NCI-H128 (cell line): Measurements from ENCODE around the gene ACADS.

Experiments
- DNase-seq: peaks from one replicate; lab custom pipeline; 2025; ENCODE audit not compliant: unreplicated experiment; lab: John Stamatoyannopoulos, UW

ACADS gene

DNA sequence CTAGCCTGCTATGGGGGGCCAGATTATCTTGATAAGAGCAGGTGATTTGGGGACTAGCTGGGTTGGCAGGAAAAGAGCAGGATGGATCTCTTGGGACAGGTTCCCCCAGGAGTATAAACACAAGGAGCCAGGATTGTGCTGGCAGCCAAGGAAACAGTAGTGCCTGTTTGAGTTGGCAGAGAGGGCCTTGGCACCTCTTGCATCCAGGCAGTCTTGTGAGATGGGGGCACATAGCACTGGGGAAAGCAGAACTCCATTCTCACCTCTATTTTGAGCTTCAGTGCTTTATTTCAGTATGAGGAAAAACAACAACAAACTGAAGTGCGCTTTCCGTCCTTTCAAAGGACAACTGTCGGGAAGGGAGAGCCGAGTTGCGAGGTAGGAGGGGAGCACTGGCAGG, 24.7 kb upstream of the ACADS start:
- no peak for DNase-seq

DNA sequence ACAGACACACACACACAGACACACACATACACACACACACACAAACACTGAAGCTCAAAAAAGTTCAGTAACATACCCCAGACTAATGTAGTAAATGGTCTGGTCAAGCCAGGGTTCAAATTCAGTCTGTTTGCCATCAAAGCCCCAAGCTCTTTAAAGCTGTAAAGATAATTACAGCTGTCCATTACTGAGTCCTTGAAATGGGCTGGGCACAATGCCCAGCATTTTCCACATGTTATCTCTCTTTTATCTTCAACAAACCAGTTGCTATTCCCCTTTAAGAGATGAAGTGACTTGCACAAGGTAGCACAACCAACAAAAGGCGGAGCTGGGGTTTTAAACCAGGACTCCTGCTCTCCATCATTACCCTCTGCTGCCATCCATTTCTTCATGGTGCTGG, 23.0 kb upstream of the ACADS start:
- no peak for DNase-seq

DNA sequence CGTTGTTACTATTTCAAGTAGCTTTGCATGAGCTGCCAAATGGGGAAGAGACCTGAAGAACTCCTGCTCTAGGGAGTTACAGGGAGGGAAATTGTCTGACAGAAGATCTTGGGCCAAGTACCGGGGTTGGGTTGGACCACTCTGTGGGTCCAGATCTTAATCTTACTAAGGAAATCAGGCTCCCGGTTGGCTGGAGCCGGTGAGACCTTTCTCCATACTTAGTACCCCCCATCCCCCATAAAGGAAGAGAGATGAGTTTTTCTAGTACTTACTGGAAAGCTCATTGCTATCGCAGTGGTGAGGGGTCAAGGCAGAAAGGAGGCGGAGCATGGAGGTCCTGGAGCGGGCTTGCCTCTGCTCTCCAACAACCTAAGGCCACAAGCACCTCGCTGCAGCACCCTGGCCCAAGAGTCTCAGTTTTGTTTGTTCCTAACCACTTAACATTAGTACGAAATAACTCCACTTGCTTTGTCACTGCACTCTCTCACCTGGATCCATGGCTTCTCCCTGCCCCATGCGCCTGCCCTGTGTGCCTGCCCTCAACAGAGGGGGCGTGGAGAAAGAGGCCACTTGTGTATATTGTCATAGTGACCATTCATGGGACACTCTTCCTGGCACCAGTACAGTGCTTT, 22.2 kb upstream of the ACADS start:
- no peak for DNase-seq

DNA sequence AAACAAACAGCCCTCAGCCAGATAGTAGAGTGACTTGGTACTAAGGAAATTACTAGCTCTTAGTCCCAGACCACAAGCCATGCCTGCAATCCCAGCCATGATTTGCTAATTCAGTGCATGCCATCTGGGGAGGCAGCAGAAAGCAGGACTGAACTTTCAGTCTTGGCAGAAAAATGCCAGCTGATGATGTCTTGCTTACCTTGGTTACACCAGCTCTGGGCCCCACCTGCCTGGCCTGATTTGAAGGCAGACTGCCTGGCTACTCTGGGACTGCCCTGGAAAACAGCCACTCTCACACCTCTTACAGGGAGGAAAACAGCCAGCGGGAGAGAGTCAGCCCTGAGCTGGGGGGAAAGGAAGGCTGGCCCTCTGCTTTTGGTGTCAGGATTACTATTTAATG, 20.0 kb upstream of the ACADS start:
- DNase-seq, result no peak

DNA sequence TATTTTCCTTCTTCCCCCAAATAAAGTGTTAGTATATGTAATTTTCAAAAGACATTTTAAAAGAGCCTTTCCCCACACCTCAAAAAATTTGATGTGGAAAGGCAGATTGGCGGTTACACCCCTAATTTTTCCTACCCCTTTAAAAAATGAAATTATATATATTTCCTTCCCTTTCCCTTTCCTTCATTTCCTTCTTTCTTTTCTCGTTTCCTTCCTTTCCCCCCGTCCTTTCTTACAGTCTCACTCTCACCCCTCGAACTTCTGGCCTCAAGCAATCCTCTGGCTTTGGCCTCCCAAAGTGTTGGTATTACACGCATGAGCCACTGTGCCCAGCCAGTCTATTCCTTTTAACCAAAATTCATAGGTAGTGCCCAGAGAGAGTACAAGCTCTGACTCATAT, 19.6 kb upstream of the ACADS start:
- no peak for DNase-seq

DNA sequence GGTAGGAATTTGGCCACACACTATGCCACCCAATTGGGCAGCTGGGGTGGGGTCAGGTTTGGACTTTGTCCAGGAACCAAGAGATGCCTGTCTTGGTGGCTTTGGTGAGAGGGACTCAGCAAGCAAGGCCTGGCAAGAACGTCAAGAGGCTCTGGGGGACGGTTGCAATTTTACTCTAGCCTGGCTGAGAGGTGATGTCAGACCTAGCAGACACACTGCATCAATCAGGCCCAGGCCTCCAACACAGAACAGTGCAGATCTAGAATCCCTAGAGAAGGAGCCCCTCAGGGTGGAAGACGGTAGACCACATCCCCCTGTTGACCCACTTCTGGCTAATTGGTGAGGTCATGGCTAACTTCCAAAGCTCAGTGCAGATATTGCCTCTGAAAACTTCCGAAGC, 17.0 kb upstream of the ACADS start:
- no peak for DNase-seq

DNA sequence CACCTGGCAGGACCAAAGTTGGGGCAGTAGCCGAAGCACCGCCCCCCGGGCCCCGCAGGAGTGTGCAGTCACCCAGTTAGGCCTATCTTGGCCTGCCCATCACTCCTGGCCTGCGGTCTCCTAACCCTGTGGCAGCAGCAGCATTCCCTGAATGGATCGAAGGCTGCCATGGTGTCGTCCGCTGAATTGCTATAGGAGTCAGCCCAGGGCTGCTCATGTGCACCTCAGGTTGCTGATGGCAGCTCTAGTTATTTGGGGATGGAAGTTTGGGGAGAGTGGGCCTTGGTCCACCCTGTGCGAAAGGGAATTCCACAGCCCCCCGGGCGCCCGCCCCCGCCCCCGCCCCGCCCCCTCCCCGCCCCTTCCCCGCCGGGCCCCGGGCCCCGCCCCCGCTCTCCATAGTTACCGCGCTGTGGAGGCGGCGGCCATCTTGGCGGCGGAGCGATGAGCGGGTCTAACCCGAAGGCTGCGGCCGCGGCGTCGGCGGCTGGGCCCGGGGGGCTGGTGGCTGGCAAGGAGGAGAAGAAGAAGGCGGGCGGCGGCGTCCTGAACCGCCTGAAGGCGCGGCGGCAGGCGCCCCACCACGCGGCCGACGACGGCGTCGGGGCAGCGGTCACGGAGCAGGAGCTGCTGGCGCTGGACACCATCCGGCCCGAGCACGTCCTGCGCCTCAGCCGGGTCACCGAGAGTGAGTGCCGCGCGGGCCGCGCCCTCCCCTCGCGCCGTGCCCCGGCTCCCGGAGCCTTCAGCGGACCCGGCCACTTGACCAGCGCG, 15.4 kb upstream of the ACADS start, which contains the start of gene UNC119B:
UNC119B (plus strand) TSS at position 428 of the 774 bp plus-strand sequence; CDS start at position 445, 17 bp downstream.
- DNase-seq, result peak; percentile 19

DNA sequence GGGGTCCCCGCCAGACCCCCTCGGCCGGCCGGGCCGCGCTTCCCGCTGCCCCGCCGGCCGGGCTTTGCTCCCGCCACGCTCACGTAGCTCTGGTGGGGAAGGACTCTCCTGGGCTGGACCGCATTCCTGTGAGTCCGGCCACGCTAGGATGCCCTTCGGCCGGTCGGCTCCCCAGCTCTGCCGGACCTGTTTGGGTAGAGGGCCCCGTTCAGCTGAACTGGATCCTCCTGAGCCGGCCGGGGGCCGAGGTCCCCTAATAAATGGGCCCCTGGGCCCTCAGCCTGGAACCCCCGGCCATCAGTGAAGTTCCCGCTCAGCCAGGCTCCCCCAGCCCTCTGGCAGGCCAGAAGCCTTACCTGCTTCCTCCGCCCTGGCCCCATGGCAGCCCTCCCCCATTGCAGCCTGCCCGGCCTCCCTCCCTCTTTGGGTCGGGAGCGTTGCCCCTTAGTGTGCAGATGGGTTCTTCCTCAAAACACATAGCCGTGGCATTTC, 14.8 kb upstream of the ACADS start:
- no peak for DNase-seq

DNA sequence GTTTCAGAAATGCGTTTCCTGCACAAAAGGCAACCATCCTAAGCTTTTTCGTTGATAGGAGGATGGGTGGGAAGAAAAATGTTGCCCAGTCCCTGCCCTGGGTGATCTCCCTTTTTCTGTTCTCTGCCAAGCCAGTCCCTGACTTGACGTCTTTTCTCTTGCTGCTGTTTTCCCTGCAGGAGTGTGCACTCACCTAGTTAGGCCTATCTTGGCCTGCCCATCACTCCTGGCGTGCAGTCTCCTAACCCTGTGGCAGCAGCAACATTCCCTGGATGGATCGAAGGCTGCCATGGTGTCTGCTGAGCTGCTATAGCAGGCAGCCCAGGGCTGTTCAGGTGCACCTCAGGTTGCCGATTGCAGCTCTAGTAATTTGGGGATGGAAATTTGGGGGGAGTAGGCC, 14.2 kb upstream of the ACADS start:
- no peak for DNase-seq

DNA sequence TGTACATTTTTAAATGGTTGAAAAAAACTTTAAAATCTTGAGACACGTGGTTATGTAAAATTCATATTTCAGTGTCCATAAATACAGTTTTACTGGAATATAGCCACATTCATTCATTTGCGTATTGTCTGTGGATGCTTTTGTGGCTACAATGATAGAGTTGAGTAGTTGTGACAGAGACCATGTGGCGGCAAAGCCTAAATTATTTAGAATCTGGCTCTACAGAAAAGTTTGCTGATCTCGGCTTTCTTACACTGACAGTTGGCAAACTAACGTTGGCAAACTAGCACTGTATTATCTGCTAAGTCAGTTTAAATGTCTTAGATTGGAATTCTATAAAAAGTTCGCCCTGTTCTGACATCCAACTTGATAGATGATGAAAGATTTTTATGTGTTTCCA, 13.0 kb upstream of the ACADS start:
- DNase-seq, result no peak

DNA sequence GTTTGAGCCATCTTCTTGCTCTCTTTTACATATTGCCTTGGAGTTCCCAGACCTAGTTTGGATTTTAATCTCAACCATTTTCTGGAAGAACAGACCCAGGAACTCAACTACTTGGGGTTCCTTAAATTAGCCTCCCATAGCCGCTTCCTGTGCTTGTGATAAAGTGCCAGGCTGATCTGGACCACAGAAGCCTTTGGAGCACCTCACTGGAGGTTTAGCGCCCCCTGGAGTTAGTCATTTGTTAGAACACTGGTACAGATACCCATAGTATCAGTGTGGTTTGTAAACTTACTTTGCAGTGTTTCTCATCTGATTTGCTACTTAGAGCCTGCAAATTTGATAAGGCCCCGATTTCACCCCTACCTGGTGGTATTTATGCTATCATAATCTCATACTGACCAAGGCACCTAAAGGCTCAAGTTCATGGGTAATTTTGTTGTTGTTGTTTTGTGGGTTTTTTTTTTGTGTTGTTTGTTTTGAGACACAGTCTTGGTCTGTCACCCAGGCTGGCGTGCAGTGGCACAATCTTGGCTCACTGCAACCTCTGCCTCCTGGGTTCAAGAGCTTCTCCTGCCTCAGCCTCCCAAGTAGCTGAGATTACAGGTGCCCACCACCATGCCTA, 11.7 kb upstream of the ACADS start:
- DNase-seq, result peak; percentile 30

DNA sequence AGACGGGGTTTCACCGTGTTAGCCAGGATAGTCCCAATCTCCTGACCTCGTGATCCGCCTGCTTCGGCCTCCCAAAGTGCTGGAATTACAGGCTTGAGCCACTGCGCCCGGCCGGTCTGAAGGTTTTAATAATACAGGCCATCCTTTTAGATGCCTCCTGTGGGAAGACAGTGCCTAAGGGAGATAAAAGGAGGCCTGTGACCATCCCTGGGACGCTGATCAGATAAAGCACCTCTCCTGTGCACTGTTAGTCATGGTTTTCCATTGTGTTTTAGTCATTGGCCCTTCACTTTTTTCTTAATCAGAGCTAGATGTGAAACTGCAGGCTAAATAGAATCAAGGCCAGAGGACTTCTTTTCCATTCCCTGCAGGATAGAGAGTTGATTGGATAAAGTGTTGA, 7.6 kb upstream of the ACADS start:
- no peak for DNase-seq

DNA sequence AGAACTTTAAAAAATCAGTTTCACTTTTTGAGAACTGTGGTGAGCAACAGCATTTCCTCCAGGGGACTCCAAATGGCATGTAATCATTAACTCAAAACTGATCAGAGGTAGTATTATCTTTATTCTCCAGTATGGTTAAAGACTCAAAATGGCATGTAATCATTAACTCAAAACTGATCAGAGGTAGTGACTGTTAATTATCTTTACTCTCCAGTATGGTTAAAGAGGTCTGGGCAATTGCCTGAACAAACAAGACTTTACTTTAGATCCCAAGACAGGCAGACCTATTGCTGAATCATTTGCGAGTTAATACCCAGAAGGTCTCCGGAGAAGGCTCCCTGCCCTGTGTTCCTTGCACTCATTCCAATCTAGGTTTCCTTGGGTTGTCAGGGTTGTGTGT, 6.6 kb upstream of the ACADS start:
- no peak for DNase-seq

DNA sequence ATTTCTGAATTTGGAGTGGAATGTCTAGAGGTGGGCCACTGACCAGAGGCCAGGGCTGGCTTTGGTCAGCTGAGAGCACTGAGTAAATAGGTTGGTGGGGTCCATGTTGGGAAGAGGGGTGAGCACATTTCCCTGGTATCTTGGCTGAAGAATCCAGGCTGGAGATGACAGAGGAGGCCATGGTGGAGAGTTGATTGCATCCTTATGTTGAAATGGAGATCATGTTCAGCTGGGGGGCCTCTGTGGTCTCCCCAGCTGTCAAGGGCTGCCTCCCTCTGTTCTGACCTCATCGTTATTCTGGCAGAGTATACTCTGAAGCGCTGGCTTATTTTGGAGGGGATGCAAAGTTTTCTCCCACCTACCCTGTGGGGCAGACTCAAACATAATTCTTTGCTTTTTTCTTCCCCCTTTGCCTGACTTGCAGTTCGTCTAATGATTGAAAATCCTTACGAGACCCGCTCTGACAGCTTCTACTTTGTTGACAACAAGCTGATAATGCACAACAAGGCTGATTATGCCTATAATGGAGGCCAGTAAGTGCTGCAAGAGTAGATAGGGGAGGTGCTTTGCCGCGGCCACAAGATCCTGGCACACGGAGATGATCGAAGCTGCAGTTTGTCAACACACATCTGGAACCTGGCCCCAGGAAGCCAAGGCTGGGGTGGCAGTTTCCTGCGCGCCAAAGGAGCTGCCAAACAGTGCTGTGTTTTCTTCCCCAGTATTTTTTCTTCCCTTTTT, 6.0 kb upstream of the ACADS start:
- no peak for DNase-seq

DNA sequence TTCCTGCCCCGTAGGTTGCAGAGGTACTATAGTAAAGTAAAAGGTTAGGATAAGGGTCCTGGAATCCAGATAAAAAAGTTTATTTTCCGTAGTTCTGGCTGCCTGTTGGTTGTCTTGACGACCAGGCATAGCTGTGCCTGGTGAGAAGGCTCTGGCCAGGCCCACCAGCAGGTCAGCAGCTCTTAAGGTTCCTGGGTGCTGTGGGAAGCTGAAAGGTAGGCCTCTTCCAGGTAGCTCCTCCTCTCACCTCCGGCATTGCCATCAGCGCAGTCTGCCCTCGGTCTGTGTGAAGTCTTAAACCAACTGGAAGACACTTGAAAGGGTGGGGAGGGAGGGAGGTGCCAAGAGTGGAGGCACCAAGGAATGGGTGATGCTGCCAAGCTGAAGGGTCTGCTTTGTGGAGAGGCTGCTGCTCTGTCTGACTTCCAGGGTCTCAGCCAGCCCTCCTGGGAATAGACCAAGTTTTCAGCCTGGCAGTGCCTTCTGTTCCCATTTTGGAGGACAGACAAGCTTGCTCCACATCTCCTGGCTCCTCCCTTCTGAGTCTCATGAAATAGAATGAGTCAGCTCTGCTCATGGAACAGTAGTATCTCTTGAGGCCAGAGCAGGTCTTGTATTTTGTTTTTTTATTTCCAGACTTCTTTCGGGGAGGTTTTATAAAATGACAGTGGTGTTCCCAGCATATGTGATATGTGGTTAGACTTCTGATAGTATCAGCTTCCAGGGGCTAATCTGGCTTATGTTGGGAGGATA, 5.2 kb upstream of the ACADS start:
- DNase-seq, result no peak

DNA sequence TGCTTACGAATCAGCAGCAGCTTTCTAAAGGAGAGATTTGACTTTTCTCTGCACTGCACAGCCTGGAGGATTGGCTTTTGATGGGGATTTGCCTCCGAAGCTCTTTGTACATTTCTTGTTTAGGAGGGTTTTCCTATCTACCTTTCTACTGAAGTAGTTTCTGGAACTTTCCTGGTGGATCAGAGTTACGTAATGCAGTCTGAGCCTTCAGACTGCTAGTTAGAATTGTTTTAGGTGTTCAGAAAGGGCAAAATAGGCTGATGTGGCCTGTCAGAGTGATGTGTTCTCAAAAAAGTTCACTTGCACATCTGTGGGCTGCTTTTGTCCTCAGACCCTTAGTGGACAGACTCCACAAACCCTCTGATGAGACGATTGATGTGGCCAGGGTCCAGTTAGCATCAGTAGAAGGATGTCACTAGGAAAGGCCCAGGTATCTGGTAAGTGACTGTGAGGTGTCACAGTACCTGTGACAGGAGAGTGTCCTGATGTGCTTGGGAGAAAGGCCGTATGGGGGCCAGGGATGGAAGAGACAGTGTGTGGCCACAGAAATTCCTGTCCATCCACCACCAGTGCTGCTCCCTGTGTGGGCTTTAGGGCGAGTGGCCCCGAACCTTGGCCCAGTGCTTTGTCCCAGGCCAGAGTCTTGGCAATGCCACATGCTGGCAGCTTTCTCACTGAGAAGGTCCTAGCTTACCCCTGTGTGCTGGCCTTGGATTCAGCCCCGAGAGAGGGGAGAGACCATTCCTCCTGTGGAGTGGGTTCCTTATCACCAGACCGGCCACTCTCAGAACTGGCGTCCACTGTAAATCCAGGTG, 4.4 kb upstream of the ACADS start:
- no peak for DNase-seq

DNA sequence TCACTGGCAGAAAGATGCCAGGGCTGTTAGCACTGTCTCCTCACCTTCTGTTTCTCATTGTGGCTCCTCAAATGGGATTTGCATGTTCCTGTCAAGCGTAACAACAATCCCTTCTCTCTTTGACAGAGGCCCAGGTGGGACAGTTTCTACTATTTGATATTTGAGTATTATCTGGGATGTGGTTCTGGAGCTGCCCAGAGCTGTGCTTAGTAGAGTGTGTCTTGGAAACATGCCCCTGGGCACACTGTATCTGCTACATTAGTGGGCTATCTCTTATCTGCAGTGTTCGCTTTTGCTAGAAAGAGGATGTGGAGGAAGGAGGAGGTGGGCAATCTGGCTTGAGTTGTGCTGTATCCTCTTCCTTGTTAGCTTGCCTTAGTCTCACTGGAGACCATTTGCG, 3.8 kb upstream of the ACADS start:
- no peak for DNase-seq

DNA sequence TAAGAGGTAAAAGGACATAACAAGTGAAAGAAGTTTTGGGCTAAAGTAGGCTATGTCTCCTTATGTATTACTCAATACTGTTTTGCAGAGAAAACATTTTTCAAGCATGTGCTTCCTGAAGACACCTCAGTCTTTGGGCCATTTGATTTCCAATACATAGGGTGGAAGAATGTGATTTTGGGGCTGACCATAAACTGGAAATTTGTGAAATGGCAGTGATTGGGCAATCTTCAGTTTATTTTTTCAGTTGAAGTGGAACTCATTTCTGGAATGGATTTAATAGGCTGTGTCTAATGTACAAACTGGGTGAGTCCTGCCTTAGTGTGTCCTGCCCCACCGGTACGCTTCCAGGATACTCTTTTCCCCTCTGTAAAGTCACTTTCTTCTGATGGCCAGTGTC, 2.8 kb upstream of the ACADS start:
- DNase-seq, result no peak

DNA sequence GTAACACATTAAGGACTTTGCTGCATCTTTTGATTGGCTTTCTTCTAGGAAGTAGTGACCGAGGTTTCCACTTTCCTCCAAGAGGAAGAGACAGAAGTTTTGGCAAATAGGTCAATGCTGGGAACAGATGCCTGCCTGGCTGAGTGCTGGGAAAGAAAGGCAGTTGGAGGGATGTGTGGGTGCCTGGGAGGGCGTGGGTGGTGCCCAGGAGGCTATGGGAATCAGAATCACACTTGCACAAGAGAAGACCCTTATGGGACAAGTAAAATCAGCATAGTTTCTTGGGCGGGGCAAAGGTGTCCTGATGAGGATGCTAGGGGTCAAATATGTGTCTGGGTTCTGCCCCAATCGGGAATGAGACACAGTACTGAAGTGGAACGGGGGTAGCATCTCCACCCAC, 906 bp upstream of the ACADS start:
- no peak for DNase-seq

DNA sequence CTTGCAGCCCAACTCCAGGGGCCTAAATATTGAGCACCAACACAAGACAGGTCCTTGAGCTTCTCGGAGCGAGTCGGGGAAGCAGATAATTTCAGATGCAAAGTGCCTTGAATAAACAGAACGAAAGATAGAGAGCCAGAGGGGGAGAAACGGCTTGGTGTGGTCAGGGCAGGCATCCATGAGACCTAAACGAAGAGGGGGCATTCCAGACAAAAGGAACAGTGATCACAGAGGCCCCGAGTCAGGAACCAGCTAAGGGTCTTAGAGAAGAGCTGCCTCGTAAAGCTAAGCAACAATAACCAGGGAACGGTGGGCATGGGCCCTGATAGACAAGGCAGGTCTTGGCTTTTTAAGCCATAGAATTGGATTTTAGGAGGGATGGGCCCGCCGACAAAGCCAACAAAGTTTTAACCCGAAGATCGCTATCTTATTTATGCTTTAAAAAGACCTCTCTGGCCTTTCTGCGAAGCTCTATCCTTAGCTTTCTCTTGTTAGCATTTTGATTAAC, 421 bp upstream of the ACADS start:
- no peak for DNase-seq
